Measurements from ENCODE around the gene CDKL1. TPM values are rescaled to one million over a fixed set of nuclear protein-coding genes. Genes with fewer than 3 reads are reported as not detected.

The CDKL1 gene
- total and polyA plus RNA-seq, 2 of the 13 experiments (the other 11 are each of a cell fraction or from before 2014, with no cell fraction given), result 4.4 to 5.1 TPM

- TF ChIP-seq ZNF646 (CRISPR knock-in tag; IDR thresholded peaks at IDR 0.05) (0 out of 2 replicates have a peak, but pooled peaks have one; percentile 53), ZBTB42 (CRISPR knock-in tag; IDR thresholded peaks at IDR 0.05) (peak; percentile 89; the same call in 1 of the 2 replicates), ZNF574 (CRISPR knock-in tag; IDR thresholded peaks at IDR 0.05) (peak; percentile 96), GZF1 (CRISPR knock-in tag; IDR thresholded peaks at IDR 0.05) (no peak), ZNF547 (CRISPR knock-in tag; IDR thresholded peaks at IDR 0.05) (peak; percentile 96), STAT6 (CRISPR knock-in tag; IDR thresholded peaks at IDR 0.05; ENCODE audit: borderline replicate concordance) (no peak), ZNF350 (CRISPR knock-in tag; IDR thresholded peaks at IDR 0.05; ENCODE audit: borderline replicate concordance, low read depth) (peak; percentile 72; the same call in 1 of the 2 replicates), THRA (CRISPR knock-in tag; IDR thresholded peaks at IDR 0.05; ENCODE audit: borderline replicate concordance) (peak; percentile 12; the same call in 1 of the 2 replicates), ZNF30 (CRISPR knock-in tag; IDR thresholded peaks at IDR 0.05) (peak; percentile 69; the same call in 1 of the 2 replicates), ZNF503 (CRISPR knock-in tag; IDR thresholded peaks at IDR 0.05) (peak; percentile 73; the same call in 1 of the 2 replicates), KAT2B (IDR thresholded peaks at IDR 0.05; ENCODE audit: borderline replicate concordance, low read depth, low read length) (no peak)
Measured at GRCh38 chr14:50311972-50312733, 84.5 kb downstream of the CDKL1 start, which contains the start of the genes DMAC2L and L2HGDH (continued).
